Kidney (tissue), 14 donors: ENCODE results near the gene SLC50A1. TPM values are rescaled to one million over a fixed set of nuclear protein-coding genes. Genes with fewer than 3 reads are reported as not detected.

Experiments
- DNase-seq, 5 donors: peaks; one replicate each; pipeline ENCODE4 v3.0.0-alpha.2; 2013 to 2020
- FAIRE-seq: peaks from 2 replicates; lab custom pipeline; 2012; peaks lifted over from hg19 to GRCh38; lab: Jason Lieb, UNC
- H3K27ac ChIP-seq, 2 donors: one replicate each; pipeline ENCODE4 v1.7.0; 2013; ENCODE audit warnings: low read depth in 2 of 2, low read length in 2 of 2, inconsistent platforms in 1 of 2
- H3K27me3 ChIP-seq: one replicate; pipeline ENCODE4 v1.7.1; 2013; ENCODE audit warnings: low read length, inconsistent platforms; ENCODE audit not compliant: control insufficient read depth, insufficient read depth
- H3K36me3 ChIP-seq, 3 donors: one replicate each; pipeline versions ENCODE4 v1.7.0 to v1.7.1; 2013; ENCODE audit warnings: low read length in 3 of 3, control low read depth in 1 of 3, inconsistent platforms in 1 of 3; ENCODE audit not compliant: insufficient read depth in 3 of 3, control insufficient read depth in 2 of 3
- H3K4me1 ChIP-seq, 3 donors: one replicate each; pipeline versions ENCODE4 v1.7.0 to v1.7.1; 2013; ENCODE audit warnings: low read length in 3 of 3, inconsistent platforms in 1 of 3, low read depth in 1 of 3; ENCODE audit not compliant: control insufficient read depth in 2 of 3, insufficient read depth in 2 of 3
- H3K4me3 ChIP-seq, 3 donors: one replicate each; pipeline versions ENCODE4 v1.7.0 to v1.8.1; 2013; ENCODE audit warnings: low read length in 3 of 3, control low read depth in 1 of 3, inconsistent platforms in 1 of 3
- H3K9ac ChIP-seq, 3 donors: one replicate each; pipeline versions ENCODE4 v1.7.0 to v1.7.1; 2013; ENCODE audit warnings: low read length in 3 of 3, control low read depth in 1 of 3, inconsistent platforms in 1 of 3
- H3K9me3 ChIP-seq, 3 donors: one replicate each; pipeline versions ENCODE4 v1.7.0 to v1.7.1; 2013; ENCODE audit warnings: low read length in 3 of 3, control low read depth in 1 of 3, inconsistent platforms in 1 of 3; ENCODE audit not compliant: control insufficient read depth in 2 of 3, insufficient read depth in 1 of 3
- intact Hi-C: fragments of 100-400 bp; cut with DNase I; formaldehyde crosslinking; loops from one replicate; pipeline ENCODE4 v1.11.1; 2022
- polyA plus RNA-seq: library from polyadenylated mRNA; stranded (reverse); fragments of 350-450 nt; fragmentation: Illumina TruSeq; extraction: RNeasy Lipid Tissue Mini Kit (QIAGEN cat#74804); gene quantifications from one replicate; pipeline ENCODE4 v1.2.3, GENCODE V29; 2014; ENCODE audit warnings: low read depth, low replicate concordance; ENCODE audit not compliant: insufficient read depth
- total RNA-seq: library from RNA; stranded (reverse); fragmentation: NEBNext Ultra II Directional; extraction: Animal tissue kit (Norgen Biotek cat#: 25700); gene quantifications from one replicate; pipeline ENCODE4 v1.2.1, GENCODE V29; 2021
- TF ChIP-seq, protein P1 (sequence below): IDR thresholded peaks from 3 replicates; pipeline ENCODE4 v1.5.1; 2012; ENCODE audit warnings: mild to moderate bottlenecking, moderate library complexity, borderline replicate concordance; ENCODE audit not compliant: insufficient read depth; ENCODE audit errors: extremely low read depth
- donor health status: control.
- donor health status: control.
- donor health status: control.
- donor health status: control.
- donor health status: control.
- donor health status: DM: yes; HTN: yes; CAD: no.
- donor health status: Normal renal cell carcinoma (clear cell type).

SLC50A1 gene
- total and polyA plus RNA-seq, 2 donors from 2014 or later: 34.8 to 61.8 TPM

DNA sequence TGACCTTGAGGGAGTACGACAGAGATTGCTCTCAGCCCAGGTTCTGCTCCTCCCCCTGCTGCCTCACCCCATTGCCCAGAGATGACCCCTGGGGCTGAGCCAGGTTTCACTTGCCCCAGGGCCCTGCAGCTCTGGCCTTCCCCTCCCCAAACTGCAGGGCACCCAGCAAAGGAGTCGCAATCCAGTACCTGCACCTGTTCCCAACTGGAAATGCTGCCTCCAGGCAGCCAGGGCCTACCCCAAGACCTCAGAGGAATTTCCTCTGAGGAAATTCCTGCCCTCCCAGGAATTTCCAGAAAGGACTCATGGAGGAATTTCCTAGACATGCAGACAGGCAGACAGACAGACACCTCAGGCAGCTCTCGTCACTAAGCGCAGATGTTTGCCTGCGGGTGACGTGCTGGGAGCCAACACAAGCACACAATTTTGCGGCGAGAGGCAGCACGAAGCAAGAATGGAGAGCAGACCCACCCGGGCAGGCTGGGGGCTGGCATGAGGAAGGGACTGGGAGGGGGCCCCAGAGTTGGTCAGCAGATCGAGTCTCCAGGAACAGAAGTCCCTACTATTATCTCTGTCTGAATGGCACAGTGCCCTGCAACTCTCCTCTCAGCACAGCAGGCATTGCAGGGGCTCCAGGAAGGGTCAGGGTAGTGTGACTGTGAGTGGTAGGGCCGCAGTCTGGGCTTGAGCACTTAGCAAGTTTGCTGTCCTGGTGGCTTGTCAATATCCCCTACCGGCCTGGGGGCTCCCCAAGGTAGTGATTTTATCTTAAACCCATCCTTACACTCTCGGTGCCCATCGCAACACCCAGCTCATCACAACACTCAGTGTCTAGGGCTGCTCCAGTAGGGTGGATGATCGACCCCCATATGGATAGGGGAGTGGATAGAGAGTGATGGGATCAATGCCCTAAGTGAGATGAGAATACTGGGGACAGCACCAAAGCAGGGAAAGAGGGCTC lies 10.9 kb upstream of the SLC50A1 start:
- DNase-seq (peak in 2 of 5 donors; percentile 22 to 79), FAIRE-seq (no peak)
- Histone ChIP-seq H3K27ac (peak overlapping the region in 1 of 2 donors; percentile 85), H3K27me3 (no peaks in the 10 kb centered on the region), H3K36me3 (no peaks in the 10 kb centered on the region), H3K4me1 (peaks cover 0 to 17% (median 13%) of the 10 kb centered on the region in 3 donors), H3K9me3 (no peaks in the 10 kb centered on the region), H3K9ac (no peak overlapping the region), H3K4me3 (no peak overlapping the region)
- TF ChIP-seq, protein P1, sequence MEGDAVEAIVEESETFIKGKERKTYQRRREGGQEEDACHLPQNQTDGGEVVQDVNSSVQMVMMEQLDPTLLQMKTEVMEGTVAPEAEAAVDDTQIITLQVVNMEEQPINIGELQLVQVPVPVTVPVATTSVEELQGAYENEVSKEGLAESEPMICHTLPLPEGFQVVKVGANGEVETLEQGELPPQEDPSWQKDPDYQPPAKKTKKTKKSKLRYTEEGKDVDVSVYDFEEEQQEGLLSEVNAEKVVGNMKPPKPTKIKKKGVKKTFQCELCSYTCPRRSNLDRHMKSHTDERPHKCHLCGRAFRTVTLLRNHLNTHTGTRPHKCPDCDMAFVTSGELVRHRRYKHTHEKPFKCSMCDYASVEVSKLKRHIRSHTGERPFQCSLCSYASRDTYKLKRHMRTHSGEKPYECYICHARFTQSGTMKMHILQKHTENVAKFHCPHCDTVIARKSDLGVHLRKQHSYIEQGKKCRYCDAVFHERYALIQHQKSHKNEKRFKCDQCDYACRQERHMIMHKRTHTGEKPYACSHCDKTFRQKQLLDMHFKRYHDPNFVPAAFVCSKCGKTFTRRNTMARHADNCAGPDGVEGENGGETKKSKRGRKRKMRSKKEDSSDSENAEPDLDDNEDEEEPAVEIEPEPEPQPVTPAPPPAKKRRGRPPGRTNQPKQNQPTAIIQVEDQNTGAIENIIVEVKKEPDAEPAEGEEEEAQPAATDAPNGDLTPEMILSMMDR: no peak
- intact Hi-C loops: no loop called here

DNA sequence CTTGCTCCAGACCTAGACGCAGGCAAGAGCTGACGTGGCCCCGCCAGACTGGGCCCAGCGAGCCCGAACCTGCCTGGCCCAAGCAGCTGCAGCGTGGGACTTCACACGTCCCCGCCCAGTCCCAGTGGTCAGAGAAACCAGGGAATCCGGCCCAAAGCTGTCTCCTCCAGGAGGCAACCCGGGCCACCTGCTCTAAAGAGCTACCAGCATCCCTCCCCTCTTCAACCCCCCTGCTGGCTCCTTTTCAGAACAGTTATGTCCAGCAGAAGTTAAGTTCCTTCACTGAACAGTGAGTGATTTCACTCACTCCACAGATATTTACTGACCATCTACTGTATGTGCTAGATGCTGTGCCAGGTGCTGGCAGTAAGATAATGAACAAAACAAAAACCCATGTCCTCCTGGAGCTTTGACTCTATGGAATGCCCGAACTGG lies 10.1 kb upstream of the SLC50A1 start:
- H3K4me3 ChIP-seq: no peak overlapping the region
- peak in 1 of 5 donors; percentile 79 for DNase-seq
- TF ChIP-seq, protein P1: no peak
- intact Hi-C loops: no loop called here
- no peak for FAIRE-seq
- no peaks in the 10 kb centered on the region for H3K36me3 ChIP-seq
- H3K9ac ChIP-seq: no peak overlapping the region
- peaks cover 0 to 18% (median 17%) of the 10 kb centered on the region in 3 donors for H3K4me1 ChIP-seq
- H3K27ac ChIP-seq: peak overlapping the region; percentile 39 to 85
- no peaks in the 10 kb centered on the region for H3K9me3 ChIP-seq
- no peaks in the 10 kb centered on the region for H3K27me3 ChIP-seq

DNA sequence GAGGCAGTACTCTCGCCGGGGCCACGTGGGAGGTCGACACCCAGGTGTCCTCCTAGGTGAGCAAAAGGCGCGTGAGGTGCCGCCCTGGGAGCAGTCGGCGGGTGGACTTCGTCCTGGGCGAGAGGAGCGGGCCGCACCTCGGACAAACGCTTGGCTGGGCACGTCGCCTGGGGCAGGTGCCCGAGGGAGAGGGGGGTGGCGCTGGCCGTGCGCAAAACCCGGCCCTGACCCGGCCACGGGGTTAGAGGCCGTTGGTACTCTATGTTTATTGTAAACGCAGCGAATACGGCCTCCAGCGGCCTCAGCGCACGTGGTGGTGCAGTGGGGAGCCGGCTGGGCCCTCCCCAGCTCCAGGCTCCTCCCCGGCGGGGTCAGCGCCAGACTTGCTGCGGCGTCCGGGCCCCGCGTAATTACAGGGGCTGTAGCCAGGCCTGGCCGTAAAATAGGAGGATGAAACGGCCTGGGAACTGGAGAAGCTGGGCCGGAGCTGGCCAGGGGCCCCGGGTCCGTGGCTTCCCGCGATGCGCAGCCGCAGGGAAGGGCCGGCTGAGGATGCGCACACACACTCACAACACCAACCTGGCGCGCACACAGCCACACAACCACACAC lies 9.6 kb upstream of the SLC50A1 start:
- Histone ChIP-seq H3K27me3 (no peaks in the 10 kb centered on the region), H3K4me1 (peaks cover 0 to 21% (median 21%) of the 10 kb centered on the region in 3 donors), H3K4me3 (peak overlapping the region in 2 of 3 donors; percentile 28 to 99), H3K9me3 (no peaks in the 10 kb centered on the region), H3K9ac (no peak overlapping the region), H3K36me3 (peaks cover 0 to 3% (median 0%) of the 10 kb centered on the region in 3 donors), H3K27ac (peak overlapping the region; percentile 80 to 85)
- intact Hi-C loops: no loop called here
- DNase-seq (peak; percentile 43 to 93 (median 66)), FAIRE-seq (no peak)
- TF ChIP-seq, protein P1: no peak
